ENCODE measurements around the gene DPH1.

Gene DPH1

DNA sequence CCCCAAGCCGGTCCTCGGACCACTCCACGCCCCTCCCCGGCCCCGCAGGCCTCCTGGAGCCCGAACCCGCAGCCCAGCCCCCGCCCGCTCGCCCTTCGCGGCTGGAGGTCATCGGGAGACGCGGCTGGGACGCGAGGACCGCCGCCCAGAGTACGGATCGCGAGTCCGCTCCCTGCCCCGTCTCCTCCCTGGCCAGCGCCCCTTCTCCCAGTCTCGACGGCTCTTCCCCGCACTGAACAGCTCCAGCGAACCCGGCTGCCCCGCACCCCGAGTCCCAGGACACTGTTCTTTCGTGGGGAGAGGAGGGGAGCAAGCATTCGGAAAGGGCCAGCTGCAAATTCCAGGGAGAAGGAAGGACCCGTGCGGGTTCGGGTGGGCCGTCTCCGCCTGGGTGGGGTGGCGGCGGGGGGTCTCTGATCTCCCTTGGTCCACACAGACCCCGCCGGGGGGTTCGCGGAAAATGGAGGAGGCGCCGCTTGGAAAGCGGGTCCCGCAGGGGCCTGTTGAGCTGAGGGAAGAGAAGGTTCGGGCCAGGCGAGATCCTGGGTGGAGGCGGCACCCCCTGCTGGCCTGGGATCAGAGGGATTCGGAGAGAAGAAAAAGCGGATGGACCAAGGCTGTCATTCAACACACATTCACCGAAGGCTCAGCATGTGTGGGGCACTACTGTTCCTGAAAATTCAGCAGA lies 4.2 kb upstream of the DPH1 start:
- DNase-seq (ENCODE audit: low read depth in 1 of 2, low spot score in 1 of 2), result peak; percentile 60 to 83
- in situ Hi-C loops (cut with HindIII; ENCODE audit: low pct_unique_long_range_greater_than_20kb, low sequenced_read_pairs), result no loop called here
- no peak for TF ChIP-seq JUND (IDR thresholded peaks at IDR 0.05; ENCODE audit: low read depth)

DNA sequence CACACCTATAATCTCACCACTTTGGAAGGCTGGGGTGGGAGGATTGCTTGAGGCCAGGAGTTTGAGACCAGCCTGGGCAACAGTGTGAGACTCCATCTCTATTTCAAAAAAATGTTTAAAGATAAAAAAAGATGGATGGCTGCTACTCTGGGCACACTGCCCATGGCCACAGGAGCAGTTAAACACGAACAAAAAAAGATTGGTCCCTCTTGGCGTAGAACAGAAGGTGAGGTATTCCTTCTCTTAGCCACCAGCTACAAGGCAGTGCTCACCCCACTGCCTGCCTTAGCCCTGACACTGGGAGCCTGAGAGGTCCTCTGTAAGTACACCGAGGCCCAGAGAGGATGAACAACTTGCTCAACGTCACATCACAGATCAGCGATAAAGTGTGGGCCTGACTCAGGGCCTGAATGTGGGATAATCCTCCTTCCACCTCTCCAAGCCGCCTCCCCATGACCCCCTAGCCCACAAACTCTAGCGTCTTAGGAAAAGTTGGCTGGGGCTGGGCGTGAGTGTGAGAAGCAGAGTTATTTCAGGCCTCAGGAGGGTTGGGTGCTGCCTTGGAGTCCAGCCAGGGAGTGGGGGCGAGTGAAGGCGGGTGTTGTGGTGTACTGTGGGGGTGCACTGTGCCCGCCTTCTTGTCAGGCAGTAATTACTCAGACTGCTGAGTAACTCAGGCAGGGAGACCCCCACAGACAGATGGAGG lies 2.3 kb upstream of the DPH1 start:
- no peak for DNase-seq (ENCODE audit: low read depth in 1 of 2, low spot score in 1 of 2)
- no peak for TF ChIP-seq JUND (IDR thresholded peaks at IDR 0.05; ENCODE audit: low read depth)
- in situ Hi-C loops (cut with HindIII; ENCODE audit: low pct_unique_long_range_greater_than_20kb, low sequenced_read_pairs), result no loop called here

GRCh38 chr17:2028234-2028614 lies 1.7 kb upstream of the DPH1 start:
- no peak for TF ChIP-seq JUND (IDR thresholded peaks at IDR 0.05; ENCODE audit: low read depth)
- no peak for DNase-seq (ENCODE audit: low read depth in 1 of 2, low spot score in 1 of 2)
- in situ Hi-C loops (cut with HindIII; ENCODE audit: low pct_unique_long_range_greater_than_20kb, low sequenced_read_pairs), result no loop called here

DNA sequence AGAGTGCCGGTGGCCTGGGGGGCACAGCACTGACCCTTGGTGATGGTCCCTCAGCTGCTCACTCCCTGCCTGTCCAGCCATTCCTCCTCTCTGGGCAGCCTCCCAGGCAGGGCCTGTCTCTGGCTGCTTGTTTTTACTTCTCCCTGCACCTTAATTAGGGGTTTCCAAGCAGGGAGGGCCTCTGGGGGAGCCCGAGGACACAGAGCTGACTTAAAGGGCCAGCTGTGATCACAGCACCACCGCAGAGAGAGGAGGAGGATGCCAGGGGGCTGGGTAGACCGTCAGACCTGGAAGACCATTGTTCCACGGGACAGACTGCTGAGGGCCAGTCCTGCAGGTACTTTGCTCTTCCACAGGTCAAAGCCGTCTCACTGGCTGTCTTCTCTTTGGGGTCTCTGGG lies 1.2 kb upstream of the DPH1 start:
- DNase-seq (ENCODE audit: low read depth in 1 of 2, low spot score in 1 of 2), result no peak
- TF ChIP-seq JUND (IDR thresholded peaks at IDR 0.05; ENCODE audit: low read depth), result no peak
- in situ Hi-C loops (cut with HindIII; ENCODE audit: low pct_unique_long_range_greater_than_20kb, low sequenced_read_pairs), result no loop called here

GRCh38 chr17:2030779-2031163 lies 818 bp downstream of the DPH1 start:
- DNase-seq (ENCODE audit: low read depth in 1 of 2, low spot score in 1 of 2), result no peak
- TF ChIP-seq JUND (IDR thresholded peaks at IDR 0.05; ENCODE audit: low read depth), result no peak
- in situ Hi-C loops (cut with HindIII; ENCODE audit: low pct_unique_long_range_greater_than_20kb, low sequenced_read_pairs), result no loop called here

DNA sequence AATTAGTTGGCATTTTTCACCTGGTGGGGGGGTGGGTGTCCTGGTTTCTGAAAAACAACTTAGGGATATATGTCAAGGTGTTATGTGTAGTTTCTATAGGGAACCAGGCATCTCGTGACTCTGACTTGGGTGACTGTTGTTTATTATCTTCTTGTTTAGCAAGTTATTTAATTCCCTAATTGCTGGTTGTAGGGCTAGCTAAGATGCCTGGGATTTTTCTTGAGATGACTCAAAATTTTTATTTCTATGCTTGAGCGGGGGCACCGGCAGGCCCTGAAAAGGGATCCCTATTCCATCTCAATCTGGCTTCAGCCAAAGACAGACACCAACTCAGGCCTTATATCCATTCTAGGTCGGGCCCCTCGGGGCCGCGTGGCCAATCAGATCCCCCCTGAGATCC lies 3.2 kb downstream of the DPH1 start:
- no peak for TF ChIP-seq JUND (IDR thresholded peaks at IDR 0.05; ENCODE audit: low read depth)
- no peak for DNase-seq (ENCODE audit: low read depth in 1 of 2, low spot score in 1 of 2)
- in situ Hi-C loops (cut with HindIII; ENCODE audit: low pct_unique_long_range_greater_than_20kb, low sequenced_read_pairs), result no loop called here

- no peak for TF ChIP-seq JUND (IDR thresholded peaks at IDR 0.05; ENCODE audit: low read depth)
- in situ Hi-C loops (cut with HindIII; ENCODE audit: low pct_unique_long_range_greater_than_20kb, low sequenced_read_pairs), result no loop called here
- no peak for DNase-seq (ENCODE audit: low read depth in 1 of 2, low spot score in 1 of 2)
Measured at GRCh38 chr17:2034157-2034556, 4.2 kb downstream of the DPH1 start.

GRCh38 chr17:2034806-2035540 lies 5.0 kb downstream of the DPH1 start:
- no peak for TF ChIP-seq JUND (IDR thresholded peaks at IDR 0.05; ENCODE audit: low read depth)
- no peak for DNase-seq (ENCODE audit: low read depth in 1 of 2, low spot score in 1 of 2)
- in situ Hi-C loops (cut with HindIII; ENCODE audit: low pct_unique_long_range_greater_than_20kb, low sequenced_read_pairs), result no loop called here

GRCh38 chr17:2035541-2036488 lies 5.9 kb downstream of the DPH1 start:
- TF ChIP-seq JUND (IDR thresholded peaks at IDR 0.05; ENCODE audit: low read depth), result no peak
- in situ Hi-C loops (cut with HindIII; ENCODE audit: low pct_unique_long_range_greater_than_20kb, low sequenced_read_pairs), result no loop called here
- DNase-seq (ENCODE audit: low read depth in 1 of 2, low spot score in 1 of 2), result no peak

- DNase-seq (ENCODE audit: low read depth in 1 of 2, low spot score in 1 of 2), result no peak
- no peak for TF ChIP-seq JUND (IDR thresholded peaks at IDR 0.05; ENCODE audit: low read depth)
- in situ Hi-C loops (cut with HindIII; ENCODE audit: low pct_unique_long_range_greater_than_20kb, low sequenced_read_pairs), result no loop called here
Measured at GRCh38 chr17:2037155-2037554, 7.2 kb downstream of the DPH1 start.

DNA sequence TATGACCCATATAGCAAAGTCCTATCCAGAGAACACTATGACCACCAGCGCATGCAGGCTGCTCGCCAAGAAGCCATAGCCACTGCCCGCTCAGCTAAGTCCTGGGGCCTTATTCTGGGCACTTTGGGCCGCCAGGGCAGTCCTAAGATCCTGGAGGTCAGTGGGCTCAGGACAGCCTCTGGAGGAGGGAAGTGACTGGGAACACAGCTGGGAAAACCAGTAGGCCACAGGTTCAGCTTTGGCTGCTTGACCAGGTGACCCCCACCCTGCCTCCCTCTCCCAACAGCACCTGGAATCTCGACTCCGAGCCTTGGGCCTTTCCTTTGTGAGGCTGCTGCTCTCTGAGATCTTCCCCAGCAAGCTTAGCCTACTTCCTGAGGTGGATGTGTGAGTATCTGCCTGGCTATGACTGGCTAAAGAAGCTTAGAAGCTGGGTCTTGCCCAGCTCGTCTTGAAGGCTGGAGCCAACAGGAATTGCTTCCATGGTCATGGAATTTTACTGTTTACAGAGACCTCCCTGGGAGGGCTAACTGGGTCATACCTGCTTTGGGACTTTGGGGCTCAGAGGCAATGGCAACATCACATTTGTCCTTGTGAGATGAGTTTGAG lies 10.4 kb downstream of the DPH1 start:
- TF ChIP-seq JUND (IDR thresholded peaks at IDR 0.05; ENCODE audit: low read depth), result no peak
- in situ Hi-C loops (cut with HindIII; ENCODE audit: low pct_unique_long_range_greater_than_20kb, low sequenced_read_pairs), result no loop called here
- DNase-seq (ENCODE audit: low read depth in 1 of 2, low spot score in 1 of 2), result no peak
